A673 (cell line): ENCODE data around the gene C10orf62.

Source experiments
- CTCF ChIP-seq: fragments of 300-800, 200-600 bp; sonication (generic); conservative IDR thresholded peaks from 2 replicates; pipeline ENCODE4 v1.5.1; 2017; ENCODE audit warnings: low read depth, mild to moderate bottlenecking, antibody characterized with exemption, low read length, moderate library complexity, mixed read lengths
- EZH2 ChIP-seq: fragments of 200-600 bp; sonication (generic); IDR thresholded peaks from 2 replicates; pipeline ENCODE4 v1.6.1; 2017; ENCODE audit warnings: borderline replicate concordance, low read depth, mild to moderate bottlenecking, mixed read lengths, antibody characterized with exemption, low read length; ENCODE audit not compliant: poor library complexity, severe bottlenecking

- no peak for TF ChIP-seq CTCF
- no peak for TF ChIP-seq EZH2
These were observed 38.2 kb downstream of the C10orf62 start for GRCh38 chr10:97627731-97628130.
